ENCODE results near the gene PLVAP.

Gene PLVAP

GRCh38 chr19:17376935-17377600 is at the start of gene PLVAP:
Gene PLVAP (minus strand): TSS chr19:17377342. CDS start chr19:17377288, 54 bp downstream.
- no peak for DNase-seq

GRCh38 chr19:17424743-17425365 is 47.7 kb upstream of the PLVAP start:
- peak in 1 of 2 donors; percentile 44 for DNase-seq

GRCh38 chr19:17423429-17424208 is 46.5 kb upstream of the PLVAP start:
- DNase-seq: no peak

GRCh38 chr19:17421942-17422341 is 44.8 kb upstream of the PLVAP start:
- DNase-seq: no peak

- peak; percentile 35 to 41 for DNase-seq
Observed at GRCh38 chr19:17420475-17420924, 43.4 kb upstream of the PLVAP start.

- peak; percentile 95 to 96 for DNase-seq
Observed at GRCh38 chr19:17419621-17420474, 42.7 kb upstream of the PLVAP start, which contains the start of gene MVB12A. Gene MVB12A (plus strand): TSS chr19:17420047. CDS start chr19:17420136, 89 bp downstream.

- no peak for DNase-seq
Observed at GRCh38 chr19:17419154-17419620, 42.0 kb upstream of the PLVAP start.

- DNase-seq: no peak
Observed at GRCh38 chr19:17418710-17419109, 41.6 kb upstream of the PLVAP start.

- DNase-seq: no peak
Observed at GRCh38 chr19:17415121-17415520, 38.0 kb upstream of the PLVAP start.

GRCh38 chr19:17414097-17414496 is 37.0 kb upstream of the PLVAP start:
- no peak for DNase-seq

- no peak for DNase-seq
Observed at GRCh38 chr19:17411801-17412200, 34.7 kb upstream of the PLVAP start.

GRCh38 chr19:17409990-17410389 is 32.8 kb upstream of the PLVAP start:
- no peak for DNase-seq

GRCh38 chr19:17406887-17407196 is 29.7 kb upstream of the PLVAP start:
- no peak for DNase-seq

- DNase-seq: peak in 1 of 2 donors; percentile 29
Observed at GRCh38 chr19:17406046-17406886, 29.1 kb upstream of the PLVAP start.

GRCh38 chr19:17405250-17406045 is 28.3 kb upstream of the PLVAP start, which contains the start of gene BST2:
Gene BST2 (minus strand): TSS chr19:17405630. CDS start chr19:17405575, 55 bp downstream.
- peak; percentile 46 to 63 for DNase-seq

- no peak for DNase-seq
Observed at GRCh38 chr19:17404621-17405249, 27.6 kb upstream of the PLVAP start.

- peak in 1 of 2 donors; percentile 32 for DNase-seq
Observed at GRCh38 chr19:17404015-17404414, 26.9 kb upstream of the PLVAP start.

- DNase-seq: peak; percentile 59
Observed at GRCh38 chr19:17402982-17403855, 26.1 kb upstream of the PLVAP start.

GRCh38 chr19:17401628-17402027 is 24.5 kb upstream of the PLVAP start:
- no peak for DNase-seq
